ENCODE measurements around the gene ACSS2.

- TF ChIP-seq, protein P1, sequence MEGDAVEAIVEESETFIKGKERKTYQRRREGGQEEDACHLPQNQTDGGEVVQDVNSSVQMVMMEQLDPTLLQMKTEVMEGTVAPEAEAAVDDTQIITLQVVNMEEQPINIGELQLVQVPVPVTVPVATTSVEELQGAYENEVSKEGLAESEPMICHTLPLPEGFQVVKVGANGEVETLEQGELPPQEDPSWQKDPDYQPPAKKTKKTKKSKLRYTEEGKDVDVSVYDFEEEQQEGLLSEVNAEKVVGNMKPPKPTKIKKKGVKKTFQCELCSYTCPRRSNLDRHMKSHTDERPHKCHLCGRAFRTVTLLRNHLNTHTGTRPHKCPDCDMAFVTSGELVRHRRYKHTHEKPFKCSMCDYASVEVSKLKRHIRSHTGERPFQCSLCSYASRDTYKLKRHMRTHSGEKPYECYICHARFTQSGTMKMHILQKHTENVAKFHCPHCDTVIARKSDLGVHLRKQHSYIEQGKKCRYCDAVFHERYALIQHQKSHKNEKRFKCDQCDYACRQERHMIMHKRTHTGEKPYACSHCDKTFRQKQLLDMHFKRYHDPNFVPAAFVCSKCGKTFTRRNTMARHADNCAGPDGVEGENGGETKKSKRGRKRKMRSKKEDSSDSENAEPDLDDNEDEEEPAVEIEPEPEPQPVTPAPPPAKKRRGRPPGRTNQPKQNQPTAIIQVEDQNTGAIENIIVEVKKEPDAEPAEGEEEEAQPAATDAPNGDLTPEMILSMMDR (IDR thresholded peaks at IDR 0.05) = no peak
- no peak for TF ChIP-seq POLR2A (IDR thresholded peaks at IDR 0.05)
Measured at GRCh38 chr20:34931771-34932170, 55.4 kb downstream of the ACSS2 start.

Data from Peyer's patch (tissue), 4 donors.